AG04449 (cell line): ENCODE measurements around the gene MAP2K6.

Source experiments
- CTCF ChIA-PET: fragments of 350-600 bp; formaldehyde crosslinking; extraction: SDS; loops from one replicate; lab custom pipeline; 2021; ENCODE audit warnings: antibody characterized with exemption; lab: Yijun Ruan, JAX
- POLR2A ChIA-PET: fragments of 400-600, 350-600 bp; formaldehyde crosslinking; extraction: SDS; loops from one replicate; lab custom pipeline; 2020; ENCODE audit warnings: antibody characterized with exemption, inconsistent platforms; lab: Yijun Ruan, JAX
- DNase-seq: peaks from one replicate; pipeline ENCODE4 v3.0.0-alpha.2; 2010; ENCODE audit warnings: low read depth, low spot score
- H3K4me3 ChIP-seq: 2 replicates; pipeline ENCODE4 v1.5.1; 2011; ENCODE audit warnings: low read depth, mild to moderate bottlenecking, control low read depth, low read length
- TF ChIP-seq, protein P1 (sequence below): IDR thresholded peaks from one replicate; pipeline ENCODE4 v1.5.1; 2011; ENCODE audit warnings: mild to moderate bottlenecking, moderate library complexity, low read length, control low read depth, inconsistent platforms; ENCODE audit not compliant: insufficient read depth; ENCODE audit errors: missing control alignments

Gene MAP2K6

DNA sequence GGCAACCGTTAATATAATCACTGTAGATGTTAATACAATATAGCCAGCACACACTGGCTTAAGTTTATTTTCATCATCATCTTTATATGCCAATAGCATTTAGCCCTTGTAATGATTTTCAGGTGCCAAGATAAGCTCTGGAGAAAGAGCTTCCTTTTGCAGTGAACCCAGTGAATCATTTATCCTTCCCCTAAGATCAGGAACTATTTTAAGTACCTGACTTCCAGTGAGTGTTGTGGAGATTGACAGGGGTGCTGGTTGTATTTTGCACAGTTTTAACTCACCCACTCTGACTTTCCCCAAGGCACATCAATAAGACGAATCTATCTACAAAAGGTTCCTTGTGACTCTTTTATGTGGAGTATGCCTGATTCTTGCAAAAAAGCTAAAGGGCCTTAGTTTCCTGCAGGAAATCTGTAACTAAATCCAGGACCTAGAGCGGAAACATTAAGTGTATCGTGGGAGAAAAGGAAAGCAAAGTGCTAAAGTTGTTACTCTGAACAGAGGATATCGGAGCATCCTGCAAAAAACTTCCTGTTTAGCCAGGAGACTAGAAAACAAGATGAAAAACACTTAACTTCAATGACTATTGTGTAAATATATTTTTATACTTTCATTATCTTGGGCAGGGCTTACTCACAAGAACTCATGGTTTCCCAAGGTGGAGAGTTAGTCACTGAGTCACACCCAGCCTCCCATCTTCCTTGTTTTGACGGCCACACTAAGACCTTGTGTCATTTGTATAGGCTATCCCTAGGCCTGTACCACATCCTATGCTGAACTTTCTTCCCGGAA lies 183.6 kb downstream of the MAP2K6 start:
- H3K4me3 ChIP-seq = no peak overlapping the region
- DNase-seq = no peak
- ChIA-PET CTCF (interaction anchor here (8.2 kb wide), 1 partner anchor 10 kb away, joined by 129 read pairs; no protein-coding TSS in a partner anchor), POLR2A (no interaction called here)
- TF ChIP-seq, protein P1, sequence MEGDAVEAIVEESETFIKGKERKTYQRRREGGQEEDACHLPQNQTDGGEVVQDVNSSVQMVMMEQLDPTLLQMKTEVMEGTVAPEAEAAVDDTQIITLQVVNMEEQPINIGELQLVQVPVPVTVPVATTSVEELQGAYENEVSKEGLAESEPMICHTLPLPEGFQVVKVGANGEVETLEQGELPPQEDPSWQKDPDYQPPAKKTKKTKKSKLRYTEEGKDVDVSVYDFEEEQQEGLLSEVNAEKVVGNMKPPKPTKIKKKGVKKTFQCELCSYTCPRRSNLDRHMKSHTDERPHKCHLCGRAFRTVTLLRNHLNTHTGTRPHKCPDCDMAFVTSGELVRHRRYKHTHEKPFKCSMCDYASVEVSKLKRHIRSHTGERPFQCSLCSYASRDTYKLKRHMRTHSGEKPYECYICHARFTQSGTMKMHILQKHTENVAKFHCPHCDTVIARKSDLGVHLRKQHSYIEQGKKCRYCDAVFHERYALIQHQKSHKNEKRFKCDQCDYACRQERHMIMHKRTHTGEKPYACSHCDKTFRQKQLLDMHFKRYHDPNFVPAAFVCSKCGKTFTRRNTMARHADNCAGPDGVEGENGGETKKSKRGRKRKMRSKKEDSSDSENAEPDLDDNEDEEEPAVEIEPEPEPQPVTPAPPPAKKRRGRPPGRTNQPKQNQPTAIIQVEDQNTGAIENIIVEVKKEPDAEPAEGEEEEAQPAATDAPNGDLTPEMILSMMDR = no peak

DNA sequence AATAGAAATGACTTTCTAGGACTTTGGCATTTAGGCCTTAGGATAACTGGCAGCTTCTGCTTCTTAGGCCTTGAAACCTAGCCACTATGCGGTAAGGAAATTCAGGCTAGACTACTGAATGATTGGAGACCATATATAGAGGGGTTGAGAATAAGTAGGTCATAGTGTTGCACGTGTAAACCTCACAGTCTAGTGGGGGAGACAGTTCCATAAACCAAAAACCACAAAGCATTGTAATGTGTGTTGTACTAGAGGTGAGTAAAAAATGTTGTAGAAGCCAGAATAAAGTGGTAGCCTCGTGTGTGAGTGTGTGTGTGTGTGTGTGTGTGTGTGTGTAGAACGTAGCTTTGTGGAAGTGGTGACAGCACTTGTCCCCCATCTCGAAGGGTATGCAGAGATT lies 188.5 kb downstream of the MAP2K6 start:
- CTCF ChIA-PET = interaction anchor here (0.6 to 1.7 kb wide), 2 partner anchors 144 to 541 kb away, joined by 3 to 5 read pairs; no protein-coding TSS in a partner anchor
- no peak for DNase-seq
- TF ChIP-seq, protein P1 = no peak
- H3K4me3 ChIP-seq = no peak overlapping the region
- POLR2A ChIA-PET = no interaction called here
